Ishikawa (cell line): ENCODE data around the gene LGALS13.

Source experiments
- CEBPB ChIP-seq: IDR thresholded peaks from 2 replicates; pipeline ENCODE4 v1.6.1; 2012
- CREB1 ChIP-seq: IDR thresholded peaks from 2 replicates; pipeline ENCODE4 v1.6.1; 2012; ENCODE audit warnings: low read depth
- EGR1 ChIP-seq: IDR thresholded peaks from 2 replicates; pipeline ENCODE4 v1.6.1; 2012
- MAX ChIP-seq: IDR thresholded peaks from 2 replicates; pipeline ENCODE4 v1.6.1; 2012
- REST ChIP-seq: IDR thresholded peaks from 2 replicates; pipeline ENCODE4 v1.6.1; 2012; ENCODE audit warnings: low read depth, mild to moderate bottlenecking
- TAF1 ChIP-seq: IDR thresholded peaks from 2 replicates; pipeline ENCODE4 v1.6.1; 2012; ENCODE audit warnings: low read depth, mild to moderate bottlenecking
- TF ChIP-seq, protein P1 (sequence below): IDR thresholded peaks from 2 replicates; pipeline ENCODE4 v1.6.1; 2012

LGALS13 gene

GRCh38 chr19:39647918-39648317, 45.6 kb downstream of the LGALS13 start:
- TF ChIP-seq CEBPB: no peak
- TF ChIP-seq EGR1: no peak
- TF ChIP-seq, protein P1, sequence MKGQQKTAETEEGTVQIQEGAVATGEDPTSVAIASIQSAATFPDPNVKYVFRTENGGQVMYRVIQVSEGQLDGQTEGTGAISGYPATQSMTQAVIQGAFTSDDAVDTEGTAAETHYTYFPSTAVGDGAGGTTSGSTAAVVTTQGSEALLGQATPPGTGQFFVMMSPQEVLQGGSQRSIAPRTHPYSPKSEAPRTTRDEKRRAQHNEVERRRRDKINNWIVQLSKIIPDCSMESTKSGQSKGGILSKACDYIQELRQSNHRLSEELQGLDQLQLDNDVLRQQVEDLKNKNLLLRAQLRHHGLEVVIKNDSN: no peak
- TF ChIP-seq MAX: no peak
- TF ChIP-seq REST: peak; percentile 60; the same call in 1 of the 2 replicates
- TF ChIP-seq TAF1: no peak

- TF ChIP-seq CREB1: no peak
- TF ChIP-seq REST: no peak
These were observed 53.3 kb downstream of the LGALS13 start, which contains the start of gene LGALS16 for GRCh38 chr19:39655613-39656012. TSS of gene LGALS16 (plus strand) at chr19:39655913. CDS start at chr19:39655962, 49 bp downstream.
